GM12878 (cell line): ENCODE measurements around the gene CLNK. TPM values are rescaled to one million over a fixed set of nuclear protein-coding genes. Genes with fewer than 3 reads are reported as not detected.

Experiments
- ATAC-seq: fragments of 200-7000 bp; cut with Tn5 transposase; 3 replicates; pipeline ENCODE4 v1.9.1; 2020; ENCODE audit warnings: mild to moderate bottlenecking, moderate library complexity
- BruUV-seq: library from RNA; stranded (reverse); fragments of 400-500 nt; replicated peaks from 2 replicates; lab custom pipeline; 2021; lab: Mats Ljungman, UMichigan
- CTCF ChIA-PET: fragments of 300-600 bp; sonication (Branson Sonifier 250); formaldehyde crosslinking; extraction: SDS; loops from one replicate; lab custom pipeline; 2021; ENCODE audit warnings: inconsistent platforms; lab: Yijun Ruan, JAX
- POLR2A ChIA-PET: fragments of 350-600 bp; formaldehyde crosslinking; extraction: SDS; loops from one replicate; lab custom pipeline; 2021; ENCODE audit warnings: inconsistent platforms; lab: Charles Lee
- RAD21 ChIA-PET: fragments of 300-600 bp; sonication (Branson Sonifier 250); formaldehyde crosslinking; loops from one replicate; lab custom pipeline; 2023; ENCODE audit warnings: antibody characterized with exemption; ENCODE audit not compliant: unreplicated experiment; lab: Charles Lee
- SMC1A ChIA-PET: fragments of 300-600 bp; sonication (Branson Sonifier 250); formaldehyde crosslinking; loops from one replicate; lab custom pipeline; 2023; ENCODE audit not compliant: unreplicated experiment, uncharacterized antibody; lab: Charles Lee
- DNase-seq: peaks from one replicate; pipeline ENCODE4 v3.0.0-alpha.2; 2011; ENCODE audit warnings: low read depth, low spot score
- FAIRE-seq: peaks from 3 replicates; lab custom pipeline; 2011; peaks lifted over from hg19 to GRCh38; lab: Jason Lieb, UNC
- H2AFZ ChIP-seq: 2 replicates; pipeline ENCODE4 v1.6.0; 2011; ENCODE audit warnings: low read depth, low read length, control low read depth; ENCODE audit not compliant: control insufficient read depth
- H3K27ac ChIP-seq: 2 replicates; pipeline ENCODE4 v1.5.1; 2011; ENCODE audit warnings: control low read depth; ENCODE audit not compliant: control insufficient read depth, insufficient read depth
- H3K27me3 ChIP-seq, 2 experiments: replicated peaks in 1 of 2; 2 replicates each; pipeline versions ENCODE4 v1.6.0 to v1.6.1; 2011; ENCODE audit warnings: low read length in 1 of 2; ENCODE audit not compliant: control insufficient read depth in 2 of 2, insufficient read depth in 2 of 2
- H3K36me3 ChIP-seq, 2 experiments: 2 replicates each; pipeline ENCODE4 v1.5.1; 2011; ENCODE audit warnings: low read length in 1 of 2; ENCODE audit not compliant: control insufficient read depth in 2 of 2, insufficient read depth in 2 of 2
- H3K4me1 ChIP-seq: 2 replicates; pipeline ENCODE4 v1.6.1; 2011; ENCODE audit warnings: mild to moderate bottlenecking, low read length, moderate library complexity, mixed read lengths; ENCODE audit not compliant: control insufficient read depth, insufficient read depth
- H3K4me2 ChIP-seq: 2 replicates; pipeline ENCODE4 v1.6.0; 2011; ENCODE audit warnings: control low read depth; ENCODE audit not compliant: control insufficient read depth, insufficient read depth
- H3K4me3 ChIP-seq: fragments of 200-600 bp; sonication (generic); 2 replicates; pipeline ENCODE4 v1.5.1; 2016
- H3K79me2 ChIP-seq: 2 replicates; pipeline ENCODE4 v1.6.0; 2011; ENCODE audit warnings: low read length; ENCODE audit not compliant: control insufficient read depth, insufficient read depth
- H3K9ac ChIP-seq: 2 replicates; pipeline ENCODE4 v1.8.0; 2011; ENCODE audit warnings: low read length, control low read depth, mixed read lengths; ENCODE audit not compliant: control insufficient read depth, insufficient read depth
- H3K9me3 ChIP-seq: replicated peaks from 3 replicates; pipeline ENCODE4 v1.5.1; 2011; ENCODE audit warnings: mild to moderate bottlenecking, low read length; ENCODE audit not compliant: control insufficient read depth, insufficient read depth
- H4K20me1 ChIP-seq: 2 replicates; pipeline ENCODE4 v1.6.0; 2011; ENCODE audit not compliant: control insufficient read depth, insufficient read depth
- BHLHE40 ChIP-seq, 2 experiments: fragments of 450-650 bp in 1 of 2; IDR thresholded peaks; 2 replicates each; pipeline ENCODE4 v1.6.1; 2011 to 2017; ENCODE audit warnings: low read depth in 2 of 2, borderline replicate concordance in 1 of 2, improper control_type of control experiment in 1 of 2, low read length in 1 of 2, mild to moderate bottlenecking in 1 of 2
- CTCF ChIP-seq, 3 experiments: IDR thresholded peaks in 2 of 3; conservative IDR thresholded peaks in 1 of 3; 2 replicates each; pipeline ENCODE4 v1.5.1; 2011; ENCODE audit warnings: low read depth in 3 of 3, low read length in 3 of 3, mild to moderate bottlenecking in 3 of 3, control low read depth in 2 of 3, moderate library complexity in 2 of 3, inconsistent platforms in 1 of 3, mixed read lengths in 1 of 3; ENCODE audit not compliant: control insufficient read depth in 2 of 3, insufficient read depth in 1 of 3; ENCODE audit errors: extremely low read depth in 1 of 3
- ESRRA ChIP-seq: IDR thresholded peaks from 2 replicates; pipeline ENCODE4 v1.6.1; 2012; ENCODE audit warnings: mild to moderate bottlenecking, low read length, improper control_type of control experiment
- FOXM1 ChIP-seq: IDR thresholded peaks from 2 replicates; pipeline ENCODE4 v1.6.1; 2012; ENCODE audit warnings: low read depth, mild to moderate bottlenecking, inconsistent platforms, low read length, moderate library complexity
- IKZF1 ChIP-seq: fragments of 450-650 bp; conservative IDR thresholded peaks from 2 replicates; pipeline ENCODE4 v1.6.1; 2017; ENCODE audit warnings: antibody characterized with exemption, mild to moderate bottlenecking
- IKZF2 ChIP-seq, 2 experiments: fragments of 450-650 bp; IDR thresholded peaks; 2 replicates each; pipeline ENCODE4 v1.6.1; 2017; ENCODE audit warnings: mild to moderate bottlenecking in 2 of 2, moderate library complexity in 2 of 2
- MTA2 ChIP-seq: fragments of 450-650 bp; IDR thresholded peaks from 2 replicates; pipeline ENCODE4 v1.6.1; 2016; ENCODE audit warnings: low read depth, mild to moderate bottlenecking, moderate library complexity
- PBX3 ChIP-seq: IDR thresholded peaks from 2 replicates; pipeline ENCODE4 v1.6.1; 2011; ENCODE audit warnings: mild to moderate bottlenecking, low read depth, low read length, moderate library complexity; ENCODE audit not compliant: insufficient replicate concordance
- POLR2AphosphoS5 ChIP-seq: IDR thresholded peaks from 2 replicates; pipeline ENCODE4 v1.6.1; 2011; ENCODE audit warnings: mild to moderate bottlenecking, low read length, inconsistent platforms
- RELB ChIP-seq: fragments of 450-650 bp; IDR thresholded peaks from 2 replicates; pipeline ENCODE4 v1.6.1; 2017; ENCODE audit warnings: low read depth, mild to moderate bottlenecking, moderate library complexity
- RFX5 ChIP-seq: IDR thresholded peaks from 2 replicates; pipeline ENCODE4 v1.6.1; 2011; ENCODE audit warnings: low read depth, low read length, improper control_type of control experiment
- SKIL ChIP-seq: fragments of 450-650 bp; IDR thresholded peaks from 2 replicates; pipeline ENCODE4 v1.6.1; 2017; ENCODE audit warnings: mild to moderate bottlenecking, low read depth, inconsistent platforms; ENCODE audit not compliant: poor library complexity, severe bottlenecking
- USF1 ChIP-seq: IDR thresholded peaks from 2 replicates; pipeline ENCODE4 v1.6.1; 2011; ENCODE audit warnings: borderline replicate concordance, low read depth, mild to moderate bottlenecking, moderate library complexity, mixed read lengths, low read length; ENCODE audit not compliant: insufficient read depth; ENCODE audit errors: extremely low read length
- ZNF207 ChIP-seq: fragments of 450-650 bp; IDR thresholded peaks from 2 replicates; pipeline ENCODE4 v1.6.1; 2014; ENCODE audit warnings: antibody characterized with exemption, mild to moderate bottlenecking, borderline replicate concordance
- ZNF274 ChIP-seq: IDR thresholded peaks from one replicate; pipeline ENCODE4 v1.8.0; 2011; ENCODE audit not compliant: insufficient read length, insufficient read depth
- WGBS: methylation state at CpG from one replicate; pipeline ENCODE4 v1.1.6; 2016; ENCODE audit warnings: low lambda C conversion rate; ENCODE audit not compliant: insufficient replicate concordance, insufficient coverage; ENCODE audit errors: missing lambda C conversion rate; 5-methylcytosine and 5-hydroxymethylcytosine counted together
- in situ Hi-C: fragments of 300-500 bp; cut with MboI; formaldehyde crosslinking; loops from 9 replicates; pipeline ENCODE4 v1.14.3; 2018; ENCODE audit warnings: mixed read lengths
- intact Hi-C: fragments of 100-400 bp; cut with micrococcal nuclease; formaldehyde crosslinking; loops from one replicate; pipeline ENCODE4 v1.14.2; 2022; ENCODE audit not compliant: unreplicated experiment
- polyA plus RNA-seq, 11 experiments: library from polyadenylated mRNA; depleted of rRNA in 4 of 11; unstranded in 6 of 11; stranded (reverse) in 5 of 11; fragments of >200 nt; fragmentation: Nextera tagmentation in 4 of 11; fragmentation: Illumina TruSeq in 1 of 11; extraction: Ambion mirVana in 4 of 11; extraction: Trizol in 1 of 11; gene quantifications; 1 replicate in 1 of 11; 2 replicates in 10 of 11; pipeline versions ENCODE4 v1.2.1 to v1.2.3, GENCODE V29; 2011 to 2016; ENCODE audit warnings: inconsistent platforms in 2 of 11, missing spikeins in 2 of 11, low read depth in 1 of 11
- total RNA-seq, 4 experiments: library from RNA; depleted of rRNA in 3 of 4; stranded (reverse); fragments of >200 nt in 3 of 4; fragmentation: Illumina TruSeq in 1 of 4; extraction: Trizol in 1 of 4; gene quantifications; 2 replicates each; pipeline versions ENCODE4 v1.2.1 to v1.2.3, GENCODE V29; 2013 to 2021

The CLNK gene
- total and polyA plus RNA-seq, 10 of the 15 experiments (the other 5 are each of a cell fraction or from before 2014, with no cell fraction given), result 2.1 to 14.3 (median 2.7) TPM

GRCh38 chr4:10584042-10584441 is 100.5 kb downstream of the CLNK start:
- H3K9ac ChIP-seq, result no peak overlapping the region
- peaks cover 7% of the 10 kb centered on the region; the same call in 1 of the 2 replicates for H3K4me1 ChIP-seq
- H3K4me2 ChIP-seq, result peak overlapping the region; percentile 49; the same call in 1 of the 2 replicates
- FAIRE-seq (peak; percentile 65), ATAC-seq (peak; percentile 80), DNase-seq (peak; percentile 49)
- in situ Hi-C loops, result loop anchor here (5.0 kb wide), 1 partner anchor 838 kb away; no protein-coding TSS in a partner anchor
- peak overlapping the region; percentile 29; the same call in 1 of the 2 replicates for H3K4me3 ChIP-seq
- H3K79me2 ChIP-seq, result no peaks in the 10 kb centered on the region
- H2AFZ ChIP-seq, result no peak overlapping the region
- H4K20me1 ChIP-seq, result no peaks in the 10 kb centered on the region
- peak overlapping the region; percentile 20; the same call in 1 of the 2 replicates for H3K27ac ChIP-seq
- no TSS peak for BruUV-seq
- no peaks in the 10 kb centered on the region for H3K27me3 ChIP-seq
- ChIA-PET POLR2A (no interaction called here), CTCF (interaction anchor here (0.7 to 3.4 kb wide), 7 partner anchors 15 to 840 kb away, joined by 3 to 8 read pairs (median 3); no protein-coding TSS in a partner anchor), RAD21 (interaction anchor here (1.2 to 1.5 kb wide), 2 partner anchors 15 to 660 kb away, joined by 3 to 5 read pairs; no protein-coding TSS in a partner anchor), SMC1A (interaction anchor here (0.7 to 5.2 kb wide), 5 partner anchors 12 to 840 kb away, joined by 3 to 27 read pairs (median 4); no protein-coding TSS in a partner anchor)
- 47% methylated on average over 2 of the region's 2 CpGs for whole genome bisulfite sequencing
- intact Hi-C loops, result loop anchor here (5.0 kb wide), 1 partner anchor 633 kb away; no protein-coding TSS in a partner anchor
- no peaks in the 10 kb centered on the region for H3K9me3 ChIP-seq
- H3K36me3 ChIP-seq, result no peaks in the 10 kb centered on the region
- TF ChIP-seq MTA2 (0 out of 2 replicates have a peak, but pooled peaks have one; percentile 8), POLR2AphosphoS5 (no peak), IKZF2 (IDR thresholded peaks at IDR 0.05) (peak; percentile 55 to 68; a peak in 3 of 4 replicates), CTCF (IDR thresholded peaks at IDR 0.05 in 2 of 3, conservative IDR thresholded peaks at IDR 0.05 in 1 of 3; ENCODE audit: control insufficient read depth in 2 of 3, extremely low read depth in 1 of 3, insufficient read depth in 1 of 3, low read depth in 3 of 3, low read length in 3 of 3) (no peak), USF1 (no peak), IKZF1 (peak; percentile 56), FOXM1 (0 out of 2 replicates have a peak, but pooled peaks have one; percentile 18), RFX5 (no peak), BHLHE40 (IDR thresholded peaks at IDR 0.05; ENCODE audit: borderline replicate concordance in 1 of 2, low read depth in 2 of 2, low read length in 1 of 2) (no peak), ZNF207 (no peak), PBX3 (no peak), SKIL (no peak), RELB (peak; percentile 54), ESRRA (no peak), ZNF274 (no peak)
